H7 (cell line): ENCODE measurements around the gene SLC12A4. TPM values are rescaled to one million over a fixed set of nuclear protein-coding genes. Genes with fewer than 3 reads are reported as not detected.

Experiments
- DNase-seq: peaks from one replicate; pipeline ENCODE4 v3.0.0; 2012
- H3K27me3 ChIP-seq: 2 replicates; pipeline ENCODE4 v1.6.0; 2011; ENCODE audit warnings: mild to moderate bottlenecking, low read length; ENCODE audit not compliant: control insufficient read depth, insufficient read depth
- H3K36me3 ChIP-seq: replicated peaks from 2 replicates; pipeline ENCODE4 v1.5.1; 2011; ENCODE audit warnings: low read length; ENCODE audit not compliant: control insufficient read depth, insufficient read depth
- H3K4me3 ChIP-seq: 2 replicates; pipeline ENCODE4 v1.5.1; 2011; ENCODE audit warnings: low read depth, mild to moderate bottlenecking, control low read depth, low read length, moderate library complexity; ENCODE audit not compliant: insufficient read depth
- total RNA-seq: library from RNA; depleted of rRNA; stranded (reverse); fragments of >200 nt; shearing (Covaris generic); gene quantifications from 2 replicates; pipeline ENCODE4 v1.2.3, GENCODE V29; 2014

SLC12A4 gene
- total RNA-seq, 1 experiment from 2014 or later: 43.2 TPM

DNA sequence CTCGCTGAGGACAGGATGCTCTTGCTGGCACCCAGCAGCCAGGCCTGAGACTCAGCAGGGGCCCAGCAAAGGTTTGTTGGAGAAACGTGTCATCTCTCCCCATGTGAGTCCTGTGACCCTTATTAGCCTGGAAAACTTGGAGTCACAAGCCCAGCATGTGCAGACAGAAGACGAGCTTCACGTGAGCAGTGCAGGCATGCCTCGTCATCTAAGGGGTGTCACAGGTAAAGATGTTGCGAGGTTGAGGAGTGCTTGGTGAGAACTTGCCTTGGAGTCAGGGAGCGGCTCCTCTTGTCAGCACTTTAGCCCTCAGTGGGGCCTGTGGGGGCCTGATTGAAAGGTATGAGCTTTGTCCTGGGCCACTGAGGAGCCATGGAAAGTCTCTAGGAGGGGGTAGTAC lies 34.6 kb downstream of the SLC12A4 start:
- H3K4me3 ChIP-seq: no peak overlapping the region

DNA sequence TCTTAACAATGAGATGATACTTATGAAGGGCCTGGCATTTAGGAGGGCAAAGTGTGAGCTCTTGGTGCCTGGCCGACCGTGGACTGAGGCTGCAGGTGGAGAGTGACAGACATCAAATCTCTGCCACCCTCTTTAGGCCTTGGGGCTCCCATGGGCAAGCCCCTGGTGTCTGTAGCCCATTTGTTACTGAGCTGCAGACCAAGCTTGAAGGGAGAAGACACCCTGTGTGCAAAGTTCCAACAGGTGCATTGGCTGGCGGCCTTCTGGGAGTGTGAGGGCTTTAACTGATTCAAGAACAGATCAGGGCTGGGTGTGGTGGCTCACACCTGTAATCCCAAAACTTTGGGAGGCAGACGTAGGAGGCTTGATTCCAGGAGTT lies 36.0 kb downstream of the SLC12A4 start:
- no peak for DNase-seq
- H3K4me3 ChIP-seq: no peak overlapping the region
- no peaks in the 10 kb centered on the region; the same call in 1 of the 2 replicates for H3K36me3 ChIP-seq
- H3K27me3 ChIP-seq: no peaks in the 10 kb centered on the region

More for the DNA sequence above, 34.6 kb downstream of the SLC12A4 start:
- Histone ChIP-seq H3K27me3 (no peaks in the 10 kb centered on the region), H3K36me3 (no peaks in the 10 kb centered on the region; the same call in 1 of the 2 replicates)
- DNase-seq: peak; percentile 42

DNA sequence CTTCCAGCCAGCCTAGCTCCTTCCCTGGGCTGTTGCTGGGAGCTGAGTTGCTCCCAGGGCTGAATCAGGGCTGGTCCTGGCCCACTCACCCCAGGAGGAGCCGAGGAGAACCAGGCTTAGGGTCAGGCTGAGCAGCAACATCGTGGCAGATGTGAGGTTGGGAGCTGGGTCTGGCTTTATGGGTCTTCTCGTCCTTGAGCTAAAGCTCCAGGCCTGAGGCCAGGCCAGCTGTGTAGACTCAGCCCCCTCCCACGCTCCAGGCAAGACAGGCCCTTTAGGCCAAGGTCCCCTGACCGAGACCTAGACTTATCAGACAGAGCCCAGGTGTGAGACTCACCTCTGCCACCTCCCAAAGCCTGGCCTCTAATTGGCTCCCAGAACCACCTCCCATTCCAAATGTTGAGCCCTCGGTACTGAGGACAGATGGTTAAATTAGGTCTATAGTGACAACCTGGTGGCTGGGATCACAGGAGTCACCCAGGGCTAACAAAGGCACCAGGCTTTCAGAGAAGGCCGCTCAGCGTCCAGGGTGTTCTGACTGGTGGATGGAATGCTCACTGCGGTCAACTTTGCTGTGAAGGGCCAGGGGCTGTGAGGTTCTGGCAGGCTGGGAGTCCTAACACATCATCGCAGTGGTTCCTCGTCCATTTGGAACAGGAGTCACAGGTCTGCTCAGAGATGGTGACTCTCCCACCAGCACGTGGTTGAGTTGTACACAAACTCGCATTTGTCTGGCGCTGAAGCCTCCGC lies 36.5 kb downstream of the SLC12A4 start, which contains the start of gene CTRL:
Gene CTRL (minus strand): TSS at position 151 of the 750 bp plus-strand sequence. CDS start 10 bp downstream, at position 141.
- peak; percentile 75 for DNase-seq
- no peaks in the 10 kb centered on the region for H3K27me3 ChIP-seq
- H3K36me3 ChIP-seq: no peaks in the 10 kb centered on the region; the same call in 1 of the 2 replicates
- H3K4me3 ChIP-seq: no peak within 1 kb of the TSS

DNA sequence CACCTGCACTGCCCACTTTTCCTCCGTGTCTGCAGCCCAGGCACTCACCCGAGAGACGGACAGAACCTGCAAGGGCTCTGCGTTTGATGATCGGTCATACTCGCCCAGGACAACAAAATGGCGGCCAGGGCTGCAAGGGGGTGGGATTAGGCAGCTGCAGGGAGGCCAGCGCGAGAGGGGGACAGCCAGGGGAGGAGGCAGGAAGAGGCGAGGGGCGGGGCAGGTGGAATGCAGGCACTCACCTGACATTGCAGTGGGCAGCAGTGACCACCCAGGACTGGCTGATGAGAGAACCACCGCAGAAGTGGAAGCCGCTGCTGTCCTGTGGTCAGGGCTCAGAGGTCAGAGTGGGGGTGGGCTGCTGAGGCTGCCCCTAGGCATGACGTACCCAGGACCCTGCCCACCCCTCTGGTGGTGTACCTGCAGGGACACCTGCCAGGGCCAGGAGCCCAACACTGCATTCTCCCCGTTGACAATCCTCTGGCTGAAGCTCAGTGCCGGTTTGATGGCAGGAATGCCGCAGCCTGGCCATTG lies 37.7 kb downstream of the SLC12A4 start:
- H3K27me3 ChIP-seq: no peaks in the 10 kb centered on the region
- H3K4me3 ChIP-seq: no peak overlapping the region
- DNase-seq: peak; percentile 58
- H3K36me3 ChIP-seq: no peaks in the 10 kb centered on the region; the same call in 1 of the 2 replicates

DNA sequence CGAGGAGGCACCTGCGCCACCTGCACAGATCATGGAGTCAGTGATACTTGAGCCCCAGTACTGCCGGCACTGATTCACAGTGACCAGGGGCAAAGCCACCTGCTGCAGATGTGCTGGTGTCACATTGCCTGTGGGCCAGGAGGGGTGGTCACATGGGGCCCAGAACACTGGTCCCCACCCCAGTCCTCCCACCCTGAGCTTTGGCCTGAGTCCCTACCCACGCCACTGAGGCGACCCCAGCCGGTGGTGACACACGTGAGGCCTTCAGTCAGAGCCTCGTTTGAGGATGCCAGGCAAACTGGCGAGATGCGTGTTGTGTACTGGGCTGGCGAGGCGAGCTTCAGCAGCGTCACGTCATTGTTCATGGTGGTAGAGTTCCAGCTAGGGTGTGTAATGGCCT lies 38.2 kb downstream of the SLC12A4 start:
- Histone ChIP-seq H3K36me3 (no peaks in the 10 kb centered on the region; the same call in 1 of the 2 replicates), H3K4me3 (no peak overlapping the region), H3K27me3 (no peaks in the 10 kb centered on the region)
- no peak for DNase-seq

DNA sequence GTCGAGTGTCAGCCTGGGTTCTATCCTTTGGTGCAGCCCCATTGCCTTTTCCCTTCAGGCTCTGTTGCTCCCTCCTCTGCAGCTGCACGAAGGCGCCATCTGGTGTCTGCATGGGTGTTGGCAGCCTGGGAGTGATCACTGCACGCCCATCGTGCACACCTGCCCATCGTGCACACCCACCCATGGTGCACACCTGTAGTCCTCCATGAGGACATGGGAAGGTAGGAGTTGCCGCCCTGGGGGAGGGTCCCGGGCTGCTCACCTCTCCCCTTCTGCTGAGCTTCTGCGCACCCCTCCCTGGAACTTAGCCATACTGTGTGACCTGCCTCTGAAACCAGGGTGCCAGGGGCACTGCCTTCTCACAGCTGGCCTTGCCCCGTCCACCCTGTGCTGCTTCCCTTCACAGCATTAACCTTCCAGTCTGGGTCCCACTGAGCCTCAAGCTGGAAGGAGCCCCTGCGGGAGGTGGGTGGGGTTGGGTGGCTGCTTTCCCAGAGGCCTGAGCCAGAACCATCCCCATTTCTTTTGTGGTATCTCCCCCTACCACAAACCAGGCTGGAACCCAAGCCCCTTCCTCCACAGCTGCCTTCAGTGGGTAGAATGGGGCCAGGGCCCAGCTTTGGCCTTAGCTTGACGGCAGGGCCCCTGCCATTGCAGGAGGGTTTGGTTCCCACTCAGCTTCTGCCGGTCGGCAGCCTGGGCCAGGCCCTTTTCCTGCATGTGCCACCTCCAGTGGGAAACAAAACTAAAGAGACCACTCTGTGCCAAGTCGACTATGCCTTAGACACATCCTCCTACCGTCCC lies 39.7 kb downstream of the SLC12A4 start:
- peak; percentile 96 for DNase-seq
- H3K36me3 ChIP-seq: no peaks in the 10 kb centered on the region; the same call in 1 of the 2 replicates
- no peak overlapping the region for H3K4me3 ChIP-seq
- H3K27me3 ChIP-seq: no peaks in the 10 kb centered on the region

DNA sequence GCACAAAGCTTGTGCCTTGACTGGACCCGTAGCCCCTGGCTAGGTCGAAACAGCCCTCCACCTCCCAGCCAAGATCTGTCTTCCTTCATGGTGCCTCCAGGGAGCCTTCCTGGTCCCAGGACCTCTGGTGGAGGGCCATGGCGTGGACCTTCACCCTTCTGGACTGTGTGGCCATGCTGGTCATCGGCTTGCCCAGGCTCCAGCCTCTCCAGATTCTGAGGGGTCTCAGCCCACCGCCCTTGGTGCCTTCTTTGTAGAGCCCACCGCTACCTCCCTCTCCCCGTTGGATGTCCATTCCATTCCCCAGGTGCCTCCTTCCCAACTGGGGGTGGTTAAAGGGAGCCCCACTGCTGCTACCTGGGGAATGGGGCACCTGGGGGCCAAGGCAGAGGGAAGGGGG lies 40.3 kb downstream of the SLC12A4 start:
- H3K27me3 ChIP-seq: no peaks in the 10 kb centered on the region
- H3K4me3 ChIP-seq: no peak overlapping the region
- DNase-seq: no peak
- peaks cover 3% of the 10 kb centered on the region for H3K36me3 ChIP-seq

GRCh38 chr16:67927131-67927941 lies 41.1 kb downstream of the SLC12A4 start:
- H3K4me3 ChIP-seq: no peak overlapping the region

DNA sequence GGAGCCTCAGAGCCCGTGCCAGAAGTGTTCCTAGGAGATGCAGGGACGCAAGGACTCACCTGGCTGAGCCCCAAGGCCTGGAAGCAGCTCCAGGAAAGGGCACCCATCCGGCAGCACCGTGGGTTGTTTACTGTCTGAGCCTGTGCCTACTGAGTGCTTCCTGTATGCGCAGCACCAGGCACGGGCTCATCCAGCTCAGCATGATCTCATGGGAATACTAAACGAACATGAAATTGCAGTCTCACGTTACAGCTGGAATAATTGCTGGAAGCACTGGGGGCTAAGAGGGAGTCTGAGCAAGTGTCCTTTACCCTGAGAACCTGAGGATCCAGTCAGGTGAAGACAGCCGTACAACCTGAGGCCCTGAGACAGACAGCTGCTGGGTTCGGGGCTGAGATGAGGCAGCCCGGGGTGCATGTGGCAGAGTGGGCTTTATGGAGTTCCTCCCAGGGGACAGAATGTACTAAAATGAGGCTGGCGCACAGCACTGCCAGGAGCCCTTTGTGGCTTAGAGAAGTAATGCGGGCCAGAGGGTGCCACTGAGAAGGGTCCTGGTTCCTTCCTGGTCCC lies 42.2 kb downstream of the SLC12A4 start:
- Histone ChIP-seq H3K4me3 (no peak overlapping the region), H3K27me3 (no peaks in the 10 kb centered on the region), H3K36me3 (peaks cover 3% of the 10 kb centered on the region)
- peak; percentile 79 for DNase-seq

More at GRCh38 chr16:67927131-67927941, 41.1 kb downstream of the SLC12A4 start:
- Histone ChIP-seq H3K27me3 (no peaks in the 10 kb centered on the region), H3K36me3 (peaks cover 3% of the 10 kb centered on the region)
- DNase-seq: no peak

DNA sequence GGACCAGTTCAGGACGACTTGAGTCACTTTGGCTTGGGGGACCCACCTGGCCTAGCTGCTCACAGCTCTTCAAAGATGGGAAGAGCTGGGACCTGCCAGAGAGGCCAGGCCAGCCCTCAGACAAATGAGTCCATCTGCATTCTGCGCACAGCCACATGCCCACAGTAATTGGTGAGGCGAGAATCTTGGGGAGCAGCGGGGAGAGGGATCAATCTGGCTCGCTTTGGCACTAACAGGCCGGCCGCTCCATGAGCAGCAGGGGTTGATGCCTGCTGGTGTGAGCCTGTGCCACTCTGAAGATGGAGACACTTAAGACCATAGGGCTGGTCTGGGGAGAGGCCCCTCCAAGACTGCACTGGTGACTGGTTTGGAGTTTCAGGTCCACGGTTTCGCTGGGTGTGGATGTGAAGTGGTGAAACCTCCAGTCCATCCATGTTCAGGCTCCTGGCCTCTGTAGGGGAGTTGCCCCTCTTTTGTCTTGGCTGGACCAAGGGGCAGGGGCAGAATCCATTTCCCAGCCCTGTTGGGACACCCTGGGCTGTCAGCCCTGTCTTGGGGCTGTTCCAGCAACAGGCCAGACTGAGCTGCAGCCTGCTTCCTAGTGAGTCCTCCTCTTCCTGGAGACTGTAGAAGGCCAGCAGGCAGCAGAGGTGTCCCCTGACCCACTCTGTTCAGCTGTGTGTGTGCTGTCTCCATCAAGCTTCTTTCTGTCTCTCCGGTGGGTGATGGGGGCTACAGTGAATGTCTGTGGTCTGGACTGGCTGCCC lies 44.1 kb downstream of the SLC12A4 start:
- no peak overlapping the region for H3K4me3 ChIP-seq
- H3K36me3 ChIP-seq: peaks cover 3% of the 10 kb centered on the region
- no peaks in the 10 kb centered on the region for H3K27me3 ChIP-seq
- DNase-seq: no peak

DNA sequence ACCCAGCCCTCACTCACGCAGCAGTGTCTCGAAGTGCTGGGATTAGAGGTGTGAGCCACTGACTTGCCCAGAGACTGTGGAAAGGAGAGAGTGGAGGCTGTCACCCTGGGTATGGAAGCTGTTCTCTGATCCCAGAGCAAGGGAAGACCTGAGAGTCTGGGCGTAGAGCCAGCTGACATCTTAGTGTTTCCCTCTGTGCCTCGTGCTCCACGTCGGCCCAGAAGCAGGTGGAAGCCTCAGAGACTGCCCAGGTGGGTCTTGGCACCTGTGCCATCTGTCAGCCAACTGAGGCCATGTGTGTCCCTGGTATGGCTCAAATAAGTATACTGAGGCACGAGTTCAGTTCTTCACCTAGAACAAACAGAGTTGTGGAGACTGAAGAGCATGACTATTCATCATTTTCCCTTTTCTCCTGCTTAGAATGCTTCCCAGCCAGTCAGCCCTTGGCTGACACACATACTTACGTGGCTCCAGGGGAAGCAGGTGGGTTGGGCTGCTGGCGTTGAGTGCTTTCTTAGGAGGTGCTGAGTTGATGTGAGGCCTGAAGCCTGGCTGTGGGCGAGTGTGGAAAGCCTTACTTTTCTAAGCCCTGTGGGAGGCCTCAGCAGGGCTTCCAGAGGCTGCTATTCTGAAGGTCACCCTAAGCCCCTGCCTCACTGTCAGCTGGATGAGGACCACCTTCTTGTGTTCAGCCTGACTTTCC lies 44.9 kb downstream of the SLC12A4 start:
- DNase-seq: no peak
- H3K4me3 ChIP-seq: no peak overlapping the region
- H3K36me3 ChIP-seq: peaks cover 3% of the 10 kb centered on the region

GRCh38 chr16:67922740-67923139 lies 45.7 kb downstream of the SLC12A4 start:
- Histone ChIP-seq H3K27me3 (no peaks in the 10 kb centered on the region), H3K4me3 (no peak overlapping the region), H3K36me3 (peaks cover 3% of the 10 kb centered on the region)
- DNase-seq: no peak

More for the DNA sequence above, 44.9 kb downstream of the SLC12A4 start:
- no peaks in the 10 kb centered on the region for H3K27me3 ChIP-seq

DNA sequence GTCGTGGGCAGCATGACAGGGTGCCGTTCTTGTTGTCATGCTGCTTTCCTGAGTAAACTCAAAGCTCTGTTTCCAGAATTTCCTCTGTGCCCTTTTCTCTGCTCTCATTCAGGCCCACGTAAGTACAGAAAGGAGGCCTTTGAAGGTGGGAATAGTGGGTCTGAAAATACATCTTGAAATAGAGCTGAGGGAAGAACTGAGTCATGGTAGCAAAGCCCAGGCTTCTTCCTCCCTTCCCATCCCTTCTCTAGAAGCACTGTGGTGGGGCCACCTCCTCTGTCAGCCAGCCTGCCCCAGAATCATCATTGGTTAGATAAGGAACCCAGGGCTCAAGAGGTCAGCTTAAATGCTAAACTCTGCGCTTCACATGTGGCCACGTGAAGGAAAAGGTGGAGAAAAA lies 46.2 kb downstream of the SLC12A4 start:
- H3K36me3 ChIP-seq: peaks cover 3% of the 10 kb centered on the region
- H3K27me3 ChIP-seq: no peaks in the 10 kb centered on the region
- DNase-seq: no peak
- no peak overlapping the region for H3K4me3 ChIP-seq
